GM23248 (cell line): ENCODE results near the gene DHODH.

Source experiments
- EZH2 ChIP-seq: fragments of 200-600 bp; sonication (generic); IDR thresholded peaks from 2 replicates; pipeline ENCODE4 v1.6.1; 2018; ENCODE audit warnings: antibody characterized with exemption, mild to moderate bottlenecking; ENCODE audit not compliant: insufficient read depth, poor library complexity, severe bottlenecking
- EZH2phosphoT487 ChIP-seq: fragments of 200-600 bp; sonication (generic); IDR thresholded peaks from 2 replicates; pipeline ENCODE4 v1.6.1; 2018; ENCODE audit warnings: antibody characterized with exemption, moderate library complexity, mild to moderate bottlenecking, low read depth; ENCODE audit not compliant: insufficient read depth

DNA sequence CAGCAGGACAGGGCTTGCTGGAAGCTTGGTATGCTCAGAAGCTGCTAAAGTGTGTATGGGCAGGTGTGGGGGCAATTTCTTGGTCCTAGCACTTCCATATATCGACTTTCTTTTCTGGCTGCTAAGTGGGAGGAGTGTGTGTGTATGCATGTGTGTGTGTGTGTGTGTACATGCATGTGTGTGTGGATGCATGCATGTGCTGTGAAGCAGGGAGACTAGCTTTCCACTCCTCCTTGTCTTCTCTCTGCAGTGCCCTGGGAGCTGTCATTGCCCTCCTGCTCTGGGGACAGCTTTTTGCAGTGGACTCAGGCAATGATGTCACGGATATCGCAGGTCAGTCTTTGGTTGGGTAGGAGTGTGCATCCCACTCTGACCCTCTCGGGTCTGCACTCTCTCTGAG, 47.4 kb downstream of the DHODH start:
- TF ChIP-seq EZH2: no peak
- TF ChIP-seq EZH2phosphoT487: no peak
